K562 (cell line): ENCODE measurements around the gene CRHR2. TPM values are rescaled to one million over a fixed set of nuclear protein-coding genes. Genes with fewer than 3 reads are reported as not detected.
A peak's percentile ranks its signal among the peaks of the same experiment; 100 is the strongest.

Source experiments
- ATAC-seq: fragments of 200-7000 bp; cut with Tn5 transposase; 3 replicates; pipeline ENCODE4 v1.9.1; 2020; ENCODE audit warnings: moderate library complexity
- BruUV-seq: library from RNA; stranded (reverse); fragments of 400-500 nt; replicated peaks from 2 replicates; lab custom pipeline; 2021; lab: Mats Ljungman, UMichigan
- CTCF ChIA-PET: fragments of 300-600 bp; formaldehyde crosslinking; extraction: SDS; loops from one replicate; lab custom pipeline; 2021; ENCODE audit warnings: low intra/inter-chr PET ratio; lab: Yijun Ruan, JAX
- POLR2A ChIA-PET: fragments of 300-600, 350-650 bp; sonication (Branson Sonifier 250); formaldehyde crosslinking; extraction: SDS; loops from one replicate; lab custom pipeline; 2021; ENCODE audit warnings: antibody characterized with exemption, inconsistent platforms; lab: Yijun Ruan, JAX
- DNase-seq, 4 experiments: peaks; one replicate each; pipeline versions ENCODE4 v3.0.0 to v3.0.0-alpha.2; 2011 to 2018; ENCODE audit warnings: low spot score in 3 of 4, mixed read lengths in 3 of 4; ENCODE audit errors: extremely low read depth in 1 of 4
- FAIRE-seq: peaks from 2 replicates; lab custom pipeline; 2011; peaks lifted over from hg19 to GRCh38; lab: Jason Lieb, UNC
- H2AFZ ChIP-seq: 2 replicates; pipeline ENCODE4 v1.6.0; 2011; ENCODE audit warnings: low read depth, low read length, control low read depth, inconsistent platforms
- H3K27ac ChIP-seq: fragments of 200-600 bp; 3 replicates; pipeline ENCODE4 v1.8.0; 2011; ENCODE audit warnings: low read depth, mild to moderate bottlenecking, control low read depth, inconsistent platforms, low read length, moderate library complexity, mixed read lengths; ENCODE audit errors: extremely low read depth
- H3K27me3 ChIP-seq, 2 experiments: fragments of 300-600 bp in 1 of 2; 2 replicates in 1 of 2; 3 replicates in 1 of 2; pipeline versions ENCODE4 v1.6.0 to v1.8.0; 2011; ENCODE audit warnings: inconsistent platforms in 2 of 2, low read length in 2 of 2, mild to moderate bottlenecking in 1 of 2, mixed read lengths in 1 of 2, moderate library complexity in 1 of 2; ENCODE audit not compliant: control insufficient read depth in 2 of 2, insufficient read depth in 2 of 2
- H3K36me3 ChIP-seq: fragments of 300-600 bp; 3 replicates; pipeline ENCODE4 v1.8.0; 2011; ENCODE audit warnings: mild to moderate bottlenecking, low read length, inconsistent platforms; ENCODE audit not compliant: control insufficient read depth, insufficient read depth
- H3K4me1 ChIP-seq, 2 experiments: fragments of 200-600 bp in 1 of 2; replicated peaks in 1 of 2; 2 replicates in 1 of 2; 3 replicates in 1 of 2; pipeline versions ENCODE4 v1.5.1 to v1.8.0; 2011; ENCODE audit warnings: inconsistent platforms in 2 of 2, low read length in 2 of 2, mild to moderate bottlenecking in 1 of 2, mixed read lengths in 1 of 2, moderate library complexity in 1 of 2; ENCODE audit not compliant: control insufficient read depth in 2 of 2, insufficient read depth in 2 of 2
- H3K4me2 ChIP-seq: 2 replicates; pipeline ENCODE4 v1.6.1; 2011; ENCODE audit warnings: low read length, control low read depth, inconsistent platforms, mixed read lengths; ENCODE audit not compliant: insufficient read depth
- H3K4me3 ChIP-seq: fragments of 200-600 bp; sonication (generic), shearing (Covaris generic); 2 replicates; pipeline ENCODE4 v1.5.1; 2016; ENCODE audit warnings: control low read depth, inconsistent platforms
- H3K79me2 ChIP-seq: fragments of 200-600 bp; 3 replicates; pipeline ENCODE4 v1.8.0; 2011; ENCODE audit warnings: low read length, inconsistent platforms; ENCODE audit not compliant: control insufficient read depth, insufficient read depth
- H3K9ac ChIP-seq, 2 experiments: 2 replicates each; pipeline versions ENCODE4 v1.6.0 to v1.6.1; 2011; ENCODE audit warnings: low read depth in 2 of 2, low read length in 2 of 2, control low read depth in 1 of 2, inconsistent platforms in 1 of 2, mild to moderate bottlenecking in 1 of 2, mixed read lengths in 1 of 2; ENCODE audit not compliant: insufficient read depth in 1 of 2
- H3K9me1 ChIP-seq: one replicate; pipeline ENCODE4 v1.6.0; 2011; ENCODE audit warnings: inconsistent platforms, mild to moderate bottlenecking, low read length, moderate library complexity; ENCODE audit not compliant: control insufficient read depth, insufficient read depth
- H3K9me3 ChIP-seq: replicated peaks from 2 replicates; pipeline ENCODE4 v1.5.1; 2011; ENCODE audit warnings: low read depth, low read length, inconsistent platforms; ENCODE audit not compliant: control insufficient read depth, insufficient read depth
- H4K20me1 ChIP-seq: replicated peaks from 2 replicates; pipeline ENCODE4 v1.6.1; 2011; ENCODE audit warnings: low read length, inconsistent platforms, mixed read lengths; ENCODE audit not compliant: control insufficient read depth, insufficient read depth
- DIDO1 ChIP-seq: fragments of 450-650 bp; IDR thresholded peaks from 2 replicates; pipeline ENCODE4 v1.6.1; 2016; ENCODE audit warnings: low read depth, missing biosample characterization, missing genetic modification characterization
- L3MBTL2 ChIP-seq: fragments of 450-650 bp; IDR thresholded peaks from 2 replicates; pipeline ENCODE4 v1.6.1; 2016; ENCODE audit warnings: mild to moderate bottlenecking, moderate library complexity
- RB1 ChIP-seq: fragments of 450-650 bp; IDR thresholded peaks from 2 replicates; pipeline ENCODE4 v1.6.1; 2017; ENCODE audit warnings: low read depth, mild to moderate bottlenecking
- RBM17 ChIP-seq: fragments of 200-400 bp; formaldehyde crosslinking; IDR thresholded peaks from 2 replicates; pipeline ENCODE4 v1.6.1; 2017; ENCODE audit warnings: low read depth, mild to moderate bottlenecking, low read length, borderline replicate concordance
- RBM39 ChIP-seq: fragments of 200-400 bp; formaldehyde crosslinking; optimal IDR thresholded peaks from 2 replicates; pipeline ENCODE3; 2018; ENCODE audit warnings: low read depth, low read length
- RERE ChIP-seq: sonication (generic); formaldehyde crosslinking; IDR thresholded peaks from 2 replicates; pipeline ENCODE4 v1.8.0; 2023; ENCODE audit warnings: missing genetic modification reagents, mild to moderate bottlenecking, borderline replicate concordance
- RNF219 ChIP-seq: fragments of 250-450 bp; sonication (Bioruptor Pico); IDR thresholded peaks from 2 replicates; pipeline ENCODE4 v1.5.0; 2022; ENCODE audit warnings: mild to moderate bottlenecking
- SAFB2 ChIP-seq: fragments of 200-400 bp; formaldehyde crosslinking; IDR thresholded peaks from 2 replicates; pipeline ENCODE4 v1.6.1; 2018; ENCODE audit warnings: borderline replicate concordance, low read length, low read depth, moderate library complexity; ENCODE audit not compliant: severe bottlenecking
- YY1 ChIP-seq, 3 experiments: IDR thresholded peaks; 2 replicates each; pipeline ENCODE4 v1.6.1; 2011; ENCODE audit warnings: low read length in 2 of 3, mild to moderate bottlenecking in 2 of 3, moderate library complexity in 2 of 3, borderline replicate concordance in 1 of 3, control low read depth in 1 of 3, low read depth in 1 of 3; ENCODE audit not compliant: insufficient read depth in 3 of 3, insufficient replicate concordance in 2 of 3, control insufficient read depth in 1 of 3, insufficient read length in 1 of 3; ENCODE audit errors: extremely low read depth in 1 of 3
- ZNF12 ChIP-seq: sonication (generic); formaldehyde crosslinking; IDR thresholded peaks from 2 replicates; pipeline ENCODE4 v1.4.0; 2020; ENCODE audit warnings: mild to moderate bottlenecking, missing genetic modification reagents
- ZNF717 ChIP-seq: fragments of 250-450 bp; sonication (Bioruptor Pico); IDR thresholded peaks from 2 replicates; pipeline ENCODE4 v1.5.0; 2021
- WGBS: fragments of 100-300 bp; shearing (Covaris generic); methylation state at CpG from one replicate; pipeline ENCODE4 v1.1.6; 2016; ENCODE audit warnings: low coverage, mixed read lengths; ENCODE audit not compliant: insufficient coverage; ENCODE audit errors: missing lambda C conversion rate; 5-methylcytosine and 5-hydroxymethylcytosine counted together
- in situ Hi-C: fragments of 300-500 bp; cut with MboI; formaldehyde crosslinking; loops from 4 replicates; pipeline ENCODE4 v1.15.0; 2018; ENCODE audit warnings: inconsistent platforms, mixed read lengths
- intact Hi-C: fragments of 100-400 bp; cut with micrococcal nuclease; formaldehyde crosslinking; loops from 2 replicates; pipeline ENCODE4 v1.14.2; 2022
- polyA plus RNA-seq, 8 experiments: library from polyadenylated mRNA; depleted of rRNA in 4 of 8; stranded (reverse) in 5 of 8; unstranded in 3 of 8; fragments of >200 nt; fragmentation: Nextera tagmentation in 2 of 8; fragmentation: Illumina TruSeq in 1 of 8; extraction: Ambion mirVana in 2 of 8; extraction: Trizol in 1 of 8; gene quantifications; 2 replicates each; pipeline versions ENCODE4 v1.2.1 to v1.2.3, GENCODE V29; 2011 to 2014; ENCODE audit warnings: inconsistent platforms in 1 of 8, missing spikeins in 1 of 8
- total RNA-seq, 7 experiments: library from RNA; depleted of rRNA in 6 of 7; stranded (reverse); fragments of >200 nt in 6 of 7; fragmentation: Illumina TruSeq in 2 of 7; extraction: Trizol in 2 of 7; gene quantifications; 2 replicates each; pipeline versions ENCODE4 v1.2.1 to v1.2.3, GENCODE V29; 2011 to 2021; ENCODE audit warnings: low replicate concordance in 1 of 7

Gene CRHR2
- total and polyA plus RNA-seq, 9 of the 15 experiments (the other 6 are each of a cell fraction or from before 2014, with no cell fraction given): not detected

DNA sequence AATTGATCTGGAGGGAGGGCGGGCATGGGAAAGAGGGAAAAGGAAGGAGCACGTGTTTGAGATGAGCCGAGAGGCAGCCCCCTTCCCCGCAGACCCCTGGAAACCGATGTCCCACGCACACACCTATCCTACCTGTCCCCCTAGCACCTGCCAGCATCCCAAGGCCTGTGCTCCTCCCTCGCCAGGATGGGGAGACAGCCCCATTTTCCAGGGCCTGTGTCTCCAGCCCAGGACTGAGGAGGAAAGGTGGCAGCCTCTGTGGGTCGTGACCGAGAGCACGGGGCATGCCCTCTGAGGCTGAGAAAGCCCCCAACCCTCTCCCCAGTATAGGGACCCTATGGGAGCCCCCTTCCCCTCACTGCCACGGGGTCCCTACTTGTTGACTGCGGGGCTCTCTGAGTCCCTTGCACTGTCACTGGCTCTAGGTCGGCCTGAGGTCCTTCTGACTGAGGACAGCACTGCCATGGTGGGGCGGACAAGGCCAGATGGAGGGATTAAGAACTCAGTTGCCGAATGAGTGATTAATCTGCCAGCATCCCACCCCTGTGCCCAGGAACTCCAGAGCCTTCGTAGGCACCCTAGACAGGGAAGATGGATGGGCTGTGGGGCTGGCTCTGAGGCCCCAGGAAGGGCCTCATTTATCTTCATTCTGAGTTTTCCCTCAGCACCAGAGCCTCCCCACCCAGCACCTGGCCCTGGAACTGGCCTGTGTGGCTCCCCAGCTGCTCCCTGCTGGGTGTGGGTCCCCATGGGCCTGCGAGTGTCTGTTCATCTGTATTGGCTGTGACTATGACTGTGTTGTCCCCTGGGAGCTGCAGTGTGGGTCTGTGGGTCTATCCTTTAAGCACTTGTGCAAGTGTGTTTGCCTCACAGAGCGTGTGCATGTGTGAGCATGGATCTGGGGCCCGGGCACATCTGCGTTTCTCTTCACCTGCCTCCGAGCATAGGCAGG is 26.0 kb downstream of the CRHR2 start:
- H3K9ac ChIP-seq: no peak overlapping the region
- no peak overlapping the region for H3K27ac ChIP-seq
- no peak overlapping the region for H2AFZ ChIP-seq
- peaks cover 4% of the 10 kb centered on the region; the same call in 1 of the 2 replicates for H4K20me1 ChIP-seq
- 3% methylated on average over 12 of the region's 21 CpGs for WGBS
- in situ Hi-C loops (no loop called here), intact Hi-C loops (no loop called here)
- no peak for FAIRE-seq
- H3K9me3 ChIP-seq: no peaks in the 10 kb centered on the region
- no peaks in the 10 kb centered on the region for H3K9me1 ChIP-seq
- H3K36me3 ChIP-seq: no peaks in the 10 kb centered on the region
- BruUV-seq: no TSS peak
- no peak overlapping the region for H3K4me2 ChIP-seq
- peaks cover 2 to 47% of the 10 kb centered on the region in 2 experiments; a peak in 3 of 5 replicates for H3K27me3 ChIP-seq
- peaks cover 0 to 3% of the 10 kb centered on the region in 2 experiments; a peak in 1 of 5 replicates for H3K4me1 ChIP-seq
- no peak overlapping the region for H3K4me3 ChIP-seq
- peak; percentile 15 for ATAC-seq
- ChIA-PET CTCF (no interaction called here), POLR2A (interaction anchor here (1.1 kb wide), 1 partner anchor 20 kb away, joined by 3 read pairs; no protein-coding TSS in a partner anchor)
- H3K79me2 ChIP-seq: no peaks in the 10 kb centered on the region
- no peak for DNase-seq
- TF ChIP-seq RNF219 (no peak), RBM17 (no peak), ZNF717 (CRISPR knock-in tag) (no peak), ZNF12 (CRISPR knock-in tag) (no peak), RB1 (no peak), SAFB2 (no peak), RBM39 (no peak), YY1 (IDR thresholded peaks at IDR 0.05; ENCODE audit: borderline replicate concordance in 1 of 3, control insufficient read depth in 1 of 3, extremely low read depth in 1 of 3, insufficient read depth in 3 of 3, insufficient read length in 1 of 3, insufficient replicate concordance in 2 of 3, low read depth in 1 of 3, low read length in 2 of 3) (no peak), L3MBTL2 (no peak), RERE (CRISPR knock-in tag) (no peak), DIDO1 (tag) (no peak)
